Nucleus accumbens (tissue), 56 donors: ENCODE measurements around the gene AURKAIP1.

Experiments used
- DNase-seq, 56 donors: peaks; one replicate each; lab custom pipeline; 2025; lab: John Stamatoyannopoulos, UW

Gene AURKAIP1

GRCh38 chr1:1336931-1337792 lies 37.8 kb downstream of the AURKAIP1 start:
- no peak for DNase-seq

- no peak for DNase-seq
Observed at GRCh38 chr1:1336446-1336845, 38.6 kb downstream of the AURKAIP1 start.

DNA sequence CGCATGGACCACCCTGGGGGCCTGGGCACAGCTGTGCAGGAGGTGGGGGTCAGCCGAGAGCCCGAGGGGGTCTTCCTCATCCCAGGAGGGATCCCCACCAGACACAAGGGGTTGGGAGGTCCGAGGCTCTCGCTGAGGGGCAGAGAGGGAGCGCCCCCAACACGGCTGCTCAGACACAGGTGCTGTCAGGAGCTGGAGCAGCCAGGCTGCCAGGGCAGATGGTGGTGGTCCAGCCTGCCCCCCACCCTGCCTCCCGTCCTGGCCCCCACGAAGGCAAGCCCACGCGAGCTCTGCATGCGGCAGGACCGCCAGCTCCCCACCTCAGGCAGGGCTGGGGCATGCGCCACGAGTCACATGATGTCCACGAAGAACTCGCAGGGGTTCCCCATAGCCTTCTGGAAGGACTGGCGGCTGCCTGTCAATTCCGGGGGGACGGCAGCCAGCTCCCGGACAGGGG lies 39.2 kb downstream of the AURKAIP1 start:
- DNase-seq = no peak

DNA sequence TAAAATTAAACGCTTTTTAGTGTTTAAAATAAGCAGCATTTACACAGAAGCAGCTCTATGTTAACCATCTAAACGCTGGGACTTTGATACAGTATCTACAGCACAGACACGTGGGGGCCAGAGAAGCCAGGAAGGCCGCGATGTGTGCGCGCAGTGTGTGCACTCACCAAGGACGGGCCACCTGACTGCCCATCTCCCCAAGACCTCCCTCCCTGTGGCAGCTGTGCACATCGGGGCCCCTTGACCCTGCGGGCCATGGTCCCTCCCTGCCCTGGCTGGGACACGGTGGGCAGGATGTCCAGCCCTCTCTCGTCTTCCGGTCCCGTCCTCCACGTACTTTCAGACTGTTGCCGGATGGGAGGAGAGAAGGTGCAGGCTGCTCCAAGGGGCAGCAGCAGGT lies 39.7 kb downstream of the AURKAIP1 start:
- DNase-seq = no peak

DNA sequence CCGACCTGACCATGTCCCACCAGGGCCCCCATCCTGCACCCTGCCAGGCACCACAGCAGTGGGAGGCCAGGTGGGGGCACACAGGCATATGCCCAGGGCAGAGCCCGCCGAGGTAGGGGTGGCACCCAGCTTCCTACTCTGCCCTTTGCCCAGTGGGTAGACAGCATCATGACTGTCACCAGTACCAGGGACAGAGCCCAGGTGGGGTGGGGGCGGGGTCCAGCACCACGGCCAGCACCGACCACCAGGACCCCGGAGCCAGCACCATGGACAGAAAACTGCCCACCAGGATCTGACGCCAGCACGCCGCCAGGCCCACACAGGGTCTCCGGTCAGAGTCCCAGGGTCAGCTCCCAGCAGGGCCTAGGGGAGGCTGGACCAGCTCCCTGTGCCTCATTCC lies 40.2 kb downstream of the AURKAIP1 start:
- DNase-seq = no peak

GRCh38 chr1:1333551-1334241 lies 41.3 kb downstream of the AURKAIP1 start:
- no peak for DNase-seq

- no peak for DNase-seq
Observed at GRCh38 chr1:1332774-1333480, 42.1 kb downstream of the AURKAIP1 start.

GRCh38 chr1:1332031-1332755 lies 42.8 kb downstream of the AURKAIP1 start:
- DNase-seq = no peak

- DNase-seq = no peak
Observed at GRCh38 chr1:1331068-1331965, 43.7 kb downstream of the AURKAIP1 start, which contains the start of gene TAS1R3. TSS of gene TAS1R3 (plus strand) at chr1:1331280. CDS start at chr1:1331346, 66 bp downstream.

- no peak for DNase-seq
Observed at GRCh38 chr1:1330366-1331067, 44.5 kb downstream of the AURKAIP1 start.

GRCh38 chr1:1329304-1330210 lies 45.5 kb downstream of the AURKAIP1 start:
- DNase-seq = no peak

- DNase-seq = no peak
Observed at GRCh38 chr1:1328254-1328653, 46.8 kb downstream of the AURKAIP1 start.

DNA sequence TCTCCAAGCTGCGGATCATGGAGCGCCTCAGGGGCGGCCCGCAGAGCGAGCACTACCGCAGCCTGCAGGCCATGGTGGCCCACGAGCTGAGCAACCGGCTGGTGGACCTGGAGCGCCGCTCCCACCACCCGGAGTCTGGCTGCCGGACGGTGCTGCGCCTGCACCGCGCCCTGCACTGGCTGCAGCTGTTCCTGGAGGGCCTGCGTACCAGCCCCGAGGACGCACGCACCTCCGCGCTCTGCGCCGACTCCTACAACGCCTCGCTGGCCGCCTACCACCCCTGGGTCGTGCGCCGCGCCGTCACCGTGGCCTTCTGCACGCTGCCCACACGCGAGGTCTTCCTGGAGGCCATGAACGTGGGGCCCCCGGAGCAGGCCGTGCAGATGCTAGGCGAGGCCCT lies 47.7 kb downstream of the AURKAIP1 start:
- DNase-seq = no peak

DNA sequence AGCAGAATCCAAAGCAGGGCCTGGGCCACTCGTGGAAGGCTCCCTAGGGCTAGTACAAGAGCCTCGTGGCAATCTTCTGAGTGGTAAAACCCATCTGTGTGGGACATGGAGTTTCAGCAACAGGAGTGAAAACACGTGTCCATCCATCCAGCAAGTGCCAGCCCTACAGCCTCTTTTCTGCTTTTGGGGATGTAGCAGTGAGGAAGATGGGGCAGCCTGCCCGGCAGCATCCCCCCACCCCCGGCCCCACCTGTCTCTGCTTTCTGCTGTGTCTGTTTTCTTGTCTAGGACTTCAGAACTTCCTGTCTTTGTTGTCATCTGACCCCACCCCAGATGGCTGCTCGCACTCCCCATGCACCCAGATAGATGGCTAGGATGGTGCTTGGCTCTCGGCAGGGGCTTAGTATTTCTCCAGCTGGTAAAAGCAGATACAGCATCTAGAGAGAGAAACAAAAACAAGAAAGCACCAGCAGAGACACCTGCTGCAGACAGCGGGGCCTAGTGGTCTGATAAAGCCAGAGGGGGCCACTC lies 48.9 kb downstream of the AURKAIP1 start:
- DNase-seq = no peak

GRCh38 chr1:1325288-1326074 lies 49.5 kb downstream of the AURKAIP1 start:
- DNase-seq = no peak

GRCh38 chr1:1324524-1325287 lies 50.3 kb downstream of the AURKAIP1 start, which contains the start of the genes CPTP and INTS11:
TSS of gene CPTP (plus strand) at chr1:1324802. CDS start at chr1:1326911, 2,109 bp downstream.
TSS of gene INTS11 (minus strand) at chr1:1324660. CDS start at chr1:1324608, 52 bp downstream.
- peak in 54 of 56 donors; percentile 63 to 94 (median 84) for DNase-seq
